ENCODE measurements around the gene REG4.

DNA sequence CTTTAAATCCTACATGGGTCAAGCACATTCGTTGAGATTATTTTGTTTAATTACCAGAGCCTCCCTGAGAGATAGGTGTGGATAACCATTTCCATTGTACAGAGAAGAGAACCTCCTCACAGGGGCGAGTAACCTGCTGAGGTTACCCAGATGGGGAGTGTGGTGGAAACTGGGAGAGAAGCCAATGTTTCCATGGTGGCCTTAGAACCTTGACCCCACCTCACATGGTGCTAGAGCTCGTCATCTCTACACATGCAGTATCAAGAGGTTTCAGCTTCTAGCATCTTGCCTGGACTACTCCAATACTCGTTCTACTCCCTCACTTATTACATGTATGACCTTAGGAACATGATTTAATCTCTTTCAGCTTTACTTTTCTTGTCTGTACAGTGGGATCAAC is 4.8 kb downstream of the REG4 start:
- TF ChIP-seq ATM (IDR thresholded peaks at IDR 0.05; ENCODE audit: borderline replicate concordance) (no peak), KLF11 (CRISPR knock-in tag; IDR thresholded peaks at IDR 0.05) (no peak), SP2 (CRISPR knock-in tag; IDR thresholded peaks at IDR 0.05) (no peak), HNF4A (CRISPR knock-in tag; IDR thresholded peaks at IDR 0.05) (0 out of 2 replicates have a peak, but pooled peaks have one; percentile 19), POLR2AphosphoS5 (IDR thresholded peaks at IDR 0.05; ENCODE audit: low read depth, low read length) (no peak), ELF4 (CRISPR knock-in tag; IDR thresholded peaks at IDR 0.05; ENCODE audit: borderline replicate concordance) (no peak), JUND (CRISPR knock-in tag; IDR thresholded peaks at IDR 0.05) (no peak), SMC3 (IDR thresholded peaks at IDR 0.05; ENCODE audit: low read length) (no peak), ZSCAN22 (CRISPR knock-in tag; IDR thresholded peaks at IDR 0.05) (no peak), PAWR (CRISPR knock-in tag; IDR thresholded peaks at IDR 0.05; ENCODE audit: borderline replicate concordance) (no peak), EZH2 (conservative IDR thresholded peaks at IDR 0.05; ENCODE audit: low read depth, low read length) (no peak)
- TF ChIP-seq, protein P1, sequence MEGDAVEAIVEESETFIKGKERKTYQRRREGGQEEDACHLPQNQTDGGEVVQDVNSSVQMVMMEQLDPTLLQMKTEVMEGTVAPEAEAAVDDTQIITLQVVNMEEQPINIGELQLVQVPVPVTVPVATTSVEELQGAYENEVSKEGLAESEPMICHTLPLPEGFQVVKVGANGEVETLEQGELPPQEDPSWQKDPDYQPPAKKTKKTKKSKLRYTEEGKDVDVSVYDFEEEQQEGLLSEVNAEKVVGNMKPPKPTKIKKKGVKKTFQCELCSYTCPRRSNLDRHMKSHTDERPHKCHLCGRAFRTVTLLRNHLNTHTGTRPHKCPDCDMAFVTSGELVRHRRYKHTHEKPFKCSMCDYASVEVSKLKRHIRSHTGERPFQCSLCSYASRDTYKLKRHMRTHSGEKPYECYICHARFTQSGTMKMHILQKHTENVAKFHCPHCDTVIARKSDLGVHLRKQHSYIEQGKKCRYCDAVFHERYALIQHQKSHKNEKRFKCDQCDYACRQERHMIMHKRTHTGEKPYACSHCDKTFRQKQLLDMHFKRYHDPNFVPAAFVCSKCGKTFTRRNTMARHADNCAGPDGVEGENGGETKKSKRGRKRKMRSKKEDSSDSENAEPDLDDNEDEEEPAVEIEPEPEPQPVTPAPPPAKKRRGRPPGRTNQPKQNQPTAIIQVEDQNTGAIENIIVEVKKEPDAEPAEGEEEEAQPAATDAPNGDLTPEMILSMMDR (CRISPR knock-in tag; IDR thresholded peaks at IDR 0.05) = no peak
- TF ChIP-seq, protein P2, sequence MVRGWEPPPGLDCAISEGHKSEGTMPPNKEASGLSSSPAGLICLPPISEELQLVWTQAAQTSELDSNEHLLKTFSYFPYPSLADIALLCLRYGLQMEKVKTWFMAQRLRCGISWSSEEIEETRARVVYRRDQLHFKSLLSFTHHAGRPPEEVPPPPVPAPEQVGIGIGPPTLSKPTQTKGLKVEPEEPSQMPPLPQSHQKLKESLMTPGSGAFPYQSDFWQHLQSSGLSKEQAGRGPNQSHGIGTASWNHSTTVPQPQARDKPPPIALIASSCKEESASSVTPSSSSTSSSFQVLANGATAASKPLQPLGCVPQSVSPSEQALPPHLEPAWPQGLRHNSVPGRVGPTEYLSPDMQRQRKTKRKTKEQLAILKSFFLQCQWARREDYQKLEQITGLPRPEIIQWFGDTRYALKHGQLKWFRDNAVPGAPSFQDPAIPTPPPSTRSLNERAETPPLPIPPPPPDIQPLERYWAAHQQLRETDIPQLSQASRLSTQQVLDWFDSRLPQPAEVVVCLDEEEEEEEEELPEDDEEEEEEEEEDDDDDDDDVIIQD (CRISPR knock-in tag; IDR thresholded peaks at IDR 0.05; ENCODE audit: low read depth) = no peak
- TF ChIP-seq, protein P3, sequence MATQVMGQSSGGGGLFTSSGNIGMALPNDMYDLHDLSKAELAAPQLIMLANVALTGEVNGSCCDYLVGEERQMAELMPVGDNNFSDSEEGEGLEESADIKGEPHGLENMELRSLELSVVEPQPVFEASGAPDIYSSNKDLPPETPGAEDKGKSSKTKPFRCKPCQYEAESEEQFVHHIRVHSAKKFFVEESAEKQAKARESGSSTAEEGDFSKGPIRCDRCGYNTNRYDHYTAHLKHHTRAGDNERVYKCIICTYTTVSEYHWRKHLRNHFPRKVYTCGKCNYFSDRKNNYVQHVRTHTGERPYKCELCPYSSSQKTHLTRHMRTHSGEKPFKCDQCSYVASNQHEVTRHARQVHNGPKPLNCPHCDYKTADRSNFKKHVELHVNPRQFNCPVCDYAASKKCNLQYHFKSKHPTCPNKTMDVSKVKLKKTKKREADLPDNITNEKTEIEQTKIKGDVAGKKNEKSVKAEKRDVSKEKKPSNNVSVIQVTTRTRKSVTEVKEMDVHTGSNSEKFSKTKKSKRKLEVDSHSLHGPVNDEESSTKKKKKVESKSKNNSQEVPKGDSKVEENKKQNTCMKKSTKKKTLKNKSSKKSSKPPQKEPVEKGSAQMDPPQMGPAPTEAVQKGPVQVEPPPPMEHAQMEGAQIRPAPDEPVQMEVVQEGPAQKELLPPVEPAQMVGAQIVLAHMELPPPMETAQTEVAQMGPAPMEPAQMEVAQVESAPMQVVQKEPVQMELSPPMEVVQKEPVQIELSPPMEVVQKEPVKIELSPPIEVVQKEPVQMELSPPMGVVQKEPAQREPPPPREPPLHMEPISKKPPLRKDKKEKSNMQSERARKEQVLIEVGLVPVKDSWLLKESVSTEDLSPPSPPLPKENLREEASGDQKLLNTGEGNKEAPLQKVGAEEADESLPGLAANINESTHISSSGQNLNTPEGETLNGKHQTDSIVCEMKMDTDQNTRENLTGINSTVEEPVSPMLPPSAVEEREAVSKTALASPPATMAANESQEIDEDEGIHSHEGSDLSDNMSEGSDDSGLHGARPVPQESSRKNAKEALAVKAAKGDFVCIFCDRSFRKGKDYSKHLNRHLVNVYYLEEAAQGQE (IDR thresholded peaks at IDR 0.05; ENCODE audit: borderline replicate concordance in 1 of 2, low read depth in 1 of 2, low read length in 2 of 2) = no peak

All from HepG2 (cell line).